ENCODE results near the gene SERPINB4. TPM values are rescaled to one million over a fixed set of nuclear protein-coding genes. Genes with fewer than 3 reads are reported as not detected.

Gene SERPINB4
- total RNA-seq: 0.65 TPM in 1 of 2 replicates, not detected in the other

GRCh38 chr18:63644142-63644541, at the start of gene SERPINB4:
Gene SERPINB4, minus strand, starts transcription at chr18:63644256. Its CDS starts 679 bp downstream, at chr18:63643577.

GRCh38 chr18:63661750-63662149, 17.7 kb upstream of the SERPINB4 start, which contains the start of gene SERPINB3:
Gene SERPINB3, minus strand, starts transcription at chr18:63661893. Its CDS starts 677 bp downstream, at chr18:63661216.

Other genes starting within 250 kb of the SERPINB4 start
- gene VPS4B, start 221.8 kb downstream of the SERPINB4 start, total RNA-seq: 34.6 and 60.7 TPM in 2 replicates
- gene SERPINB5, start 167.3 kb downstream of the SERPINB4 start, total RNA-seq: under 0.01 TPM in 1 of 2 replicates, not detected in the other
- gene SERPINB12, start 101.9 kb downstream of the SERPINB4 start, total RNA-seq: not detected in 2 replicates
- gene SERPINB13, start 56.9 kb downstream of the SERPINB4 start, total RNA-seq: not detected in 2 replicates
- not detected in 2 replicates for gene SERPINB3, start 17.6 kb upstream of the SERPINB4 start, total RNA-seq
- gene SERPINB11, start 58.7 kb upstream of the SERPINB4 start, total RNA-seq: not detected in 2 replicates
- gene SERPINB7, start 131.2 kb upstream of the SERPINB4 start, total RNA-seq: 0.16 TPM in 1 of 2 replicates, not detected in the other
- gene SERPINB2, start 243.4 kb upstream of the SERPINB4 start, total RNA-seq: 0.13 and 0.16 TPM in 2 replicates

Data from bladder microvascular endothelial cell (primary cell).